ENCODE results near the gene SORBS1. TPM values are rescaled to one million over a fixed set of nuclear protein-coding genes. Genes with fewer than 3 reads are reported as not detected.

Gene SORBS1
- total and polyA plus RNA-seq, 2 of the 13 experiments (the other 11 are each of a cell fraction or from before 2014, with no cell fraction given), result 16.8 to 39.8 TPM

- peak; percentile 54; the same call in 1 of the 2 replicates for TF ChIP-seq RBFOX2 (IDR thresholded peaks at IDR 0.05; ENCODE audit: low read depth, low read length)
- TF ChIP-seq, protein P1, sequence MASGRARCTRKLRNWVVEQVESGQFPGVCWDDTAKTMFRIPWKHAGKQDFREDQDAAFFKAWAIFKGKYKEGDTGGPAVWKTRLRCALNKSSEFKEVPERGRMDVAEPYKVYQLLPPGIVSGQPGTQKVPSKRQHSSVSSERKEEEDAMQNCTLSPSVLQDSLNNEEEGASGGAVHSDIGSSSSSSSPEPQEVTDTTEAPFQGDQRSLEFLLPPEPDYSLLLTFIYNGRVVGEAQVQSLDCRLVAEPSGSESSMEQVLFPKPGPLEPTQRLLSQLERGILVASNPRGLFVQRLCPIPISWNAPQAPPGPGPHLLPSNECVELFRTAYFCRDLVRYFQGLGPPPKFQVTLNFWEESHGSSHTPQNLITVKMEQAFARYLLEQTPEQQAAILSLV (CRISPR knock-in tag; IDR thresholded peaks at IDR 0.05; ENCODE audit: borderline replicate concordance), result no peak
- TF ChIP-seq RBM22 (optimal IDR thresholded peaks at IDR 0.05; ENCODE audit: low read length), result no peak
- no peak for TF ChIP-seq PATZ1 (CRISPR knock-in tag; IDR thresholded peaks at IDR 0.05)
- no peak for TF ChIP-seq ZBTB1 (CRISPR knock-in tag; IDR thresholded peaks at IDR 0.05; ENCODE audit: borderline replicate concordance)
- TF ChIP-seq ZNF253 (CRISPR knock-in tag; IDR thresholded peaks at IDR 0.05; ENCODE audit: borderline replicate concordance), result no peak
- peak; percentile 74; the same call in 1 of the 2 replicates for TF ChIP-seq FOXO1 (CRISPR knock-in tag; IDR thresholded peaks at IDR 0.05)
- no peak for TF ChIP-seq ZFP82 (CRISPR knock-in tag; IDR thresholded peaks at IDR 0.05; ENCODE audit: borderline replicate concordance)
- no peak for TF ChIP-seq ZNF547 (CRISPR knock-in tag; IDR thresholded peaks at IDR 0.05)
- 0 out of 2 replicates have a peak, but pooled peaks have one; percentile 7 for TF ChIP-seq KDM3A (CRISPR knock-in tag; IDR thresholded peaks at IDR 0.05; ENCODE audit: low read depth)
- TF ChIP-seq HNF1B (CRISPR knock-in tag; IDR thresholded peaks at IDR 0.05), result peak; percentile 70
- TF ChIP-seq ZNF354B (CRISPR knock-in tag; IDR thresholded peaks at IDR 0.05), result no peak
- peak; percentile 70 for TF ChIP-seq GATAD2A (CRISPR knock-in tag; IDR thresholded peaks at IDR 0.05)
- TF ChIP-seq ZNF382 (CRISPR knock-in tag; IDR thresholded peaks at IDR 0.05; ENCODE audit: borderline replicate concordance), result no peak
- no peak for TF ChIP-seq ZNF773 (CRISPR knock-in tag; IDR thresholded peaks at IDR 0.05; ENCODE audit: borderline replicate concordance)
- TF ChIP-seq YEATS4 (CRISPR knock-in tag; IDR thresholded peaks at IDR 0.05; ENCODE audit: borderline replicate concordance), result 0 out of 2 replicates have a peak, but pooled peaks have one; percentile 36
- peak in 1 of 2 experiments; percentile 72; a peak in 2 of 4 replicates for TF ChIP-seq EP300 (IDR thresholded peaks at IDR 0.05; ENCODE audit: low read depth in 2 of 2, low read length in 2 of 2)
- TF ChIP-seq EP300 (CRISPR knock-in tag; IDR thresholded peaks at IDR 0.05; ENCODE audit: borderline replicate concordance), result no peak
- TF ChIP-seq RFX3 (CRISPR knock-in tag; IDR thresholded peaks at IDR 0.05), result no peak
- no peak for TF ChIP-seq YEATS2 (CRISPR knock-in tag; IDR thresholded peaks at IDR 0.05; ENCODE audit: borderline replicate concordance)
- 0 out of 4 replicates have a peak, but pooled peaks of 1 of the 2 experiments have one; percentile 10 for TF ChIP-seq KLF16 (CRISPR knock-in tag; IDR thresholded peaks at IDR 0.05)
- TF ChIP-seq ZBTB42 (CRISPR knock-in tag; IDR thresholded peaks at IDR 0.05), result no peak
Observed at GRCh38 chr10:95457319-95457886, 103.8 kb downstream of the SORBS1 start (continued).
